Prostate gland (tissue), 2 donors: ENCODE results near the gene SAXO2. TPM values are rescaled to one million over a fixed set of nuclear protein-coding genes. Genes with fewer than 3 reads are reported as not detected.
"Not testable (repeated sequence)": the region's sequence is repeated elsewhere in the genome, so short reads cannot be mapped to it uniquely, and the experiment has no call there.

Source experiments
- DNase-seq: peaks from one replicate; pipeline ENCODE4 v3.0.0-alpha.2; 2019; ENCODE audit warnings: low spot score
- H3K27ac ChIP-seq, 2 donors: fragments of 200-600 bp; sonication (generic); 2 replicates each; pipeline ENCODE4 v1.5.1; 2017 to 2019
- H3K27me3 ChIP-seq: fragments of 200-600 bp; sonication (generic); replicated peaks from 2 replicates; pipeline ENCODE4 v1.5.1; 2019; ENCODE audit not compliant: insufficient read depth
- H3K36me3 ChIP-seq, 2 donors: fragments of 200-600 bp; sonication (generic); 1 replicate in 1 of 2; 2 replicates in 1 of 2; pipeline versions ENCODE4 v1.5.1 to v1.8.1; 2017 to 2019
- H3K4me1 ChIP-seq: fragments of 200-600 bp; sonication (generic); replicated peaks from 2 replicates; pipeline ENCODE4 v1.5.1; 2019
- H3K4me3 ChIP-seq, 2 donors: fragments of 200-600 bp; sonication (generic); 2 replicates each; pipeline ENCODE4 v1.5.1; 2017 to 2019
- H3K9me3 ChIP-seq: fragments of 200-600 bp; sonication (generic); 2 replicates; pipeline ENCODE4 v1.5.1; 2017
- CTCF ChIP-seq, 4 experiments: fragments of 200-600 bp in 2 of 4; fragments of 450-650 bp in 2 of 4; sonication (generic) in 2 of 4; IDR thresholded peaks; 1 replicate in 3 of 4; 2 replicates in 1 of 4; pipeline ENCODE4 v1.5.1; 2016 to 2019; ENCODE audit warnings: antibody characterized with exemption in 4 of 4, mild to moderate bottlenecking in 2 of 4, moderate library complexity in 2 of 4
- POLR2A ChIP-seq: fragments of 450-650 bp; IDR thresholded peaks from one replicate; pipeline ENCODE4 v1.6.1; 2016; ENCODE audit warnings: antibody characterized with exemption, mild to moderate bottlenecking
- POLR2AphosphoS5 ChIP-seq: sonication (generic); formaldehyde crosslinking; IDR thresholded peaks from one replicate; pipeline ENCODE4 v1.6.1; 2017; ENCODE audit warnings: antibody characterized with exemption
- WGBS: methylation state at CpG from one replicate; pipeline ENCODE4 v1.1.5; 2018; 5-methylcytosine and 5-hydroxymethylcytosine counted together
- intact Hi-C: fragments of 100-400 bp; cut with DNase I; formaldehyde crosslinking; loops from one replicate; pipeline ENCODE4 v1.14.2; 2022
- total RNA-seq, 2 donors: library from RNA; depleted of rRNA; stranded (reverse); fragments of >200 nt; gene quantifications; one replicate each; pipeline ENCODE4 v1.1.0, GENCODE V29; 2016

Gene SAXO2
- total RNA-seq, 2 donors from 2014 or later = 4.0 to 4.3 TPM

DNA sequence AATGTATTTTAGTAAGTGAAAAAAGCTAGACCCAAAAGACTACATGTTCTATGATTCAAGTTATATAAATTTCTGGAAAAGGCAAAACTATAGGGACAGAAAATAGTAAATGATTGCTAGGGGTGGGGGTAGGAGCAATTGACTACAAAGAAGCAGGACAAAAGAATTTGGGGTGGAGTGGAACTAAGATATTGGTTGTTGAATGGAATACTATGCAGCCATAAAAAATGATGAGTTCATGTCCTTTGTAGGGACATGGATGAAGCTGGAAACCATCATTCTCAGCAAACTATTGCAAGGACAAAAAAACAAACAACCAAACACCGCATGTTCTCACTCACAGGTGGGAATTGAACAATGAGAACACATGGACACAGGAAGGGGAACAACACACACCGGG, 25.6 kb downstream of the SAXO2 start:
- intact Hi-C loops, H3K36me3 ChIP-seq: not testable (repeated sequence)
- WGBS = 93% methylated on average over 2 of the region's 2 CpGs

GRCh38 chr15:82292271-82292670, 29.7 kb downstream of the SAXO2 start:
- H3K36me3 ChIP-seq = no peaks in the 10 kb centered on the region
- H3K9me3 ChIP-seq = no peaks in the 10 kb centered on the region
- whole genome bisulfite sequencing = 92% methylated on average over 5 of the region's 5 CpGs
- no peaks in the 10 kb centered on the region for H3K4me1 ChIP-seq
- H3K27me3 ChIP-seq = no peaks in the 10 kb centered on the region
- intact Hi-C loops = no loop called here
- no peak overlapping the region for H3K4me3 ChIP-seq
- DNase-seq = no peak
- H3K27ac ChIP-seq = no peak overlapping the region
- TF ChIP-seq CTCF (IDR thresholded peaks at IDR 0.05) = no peak
- no peak for TF ChIP-seq POLR2AphosphoS5
- TF ChIP-seq POLR2A = no peak

More for the DNA sequence above, 25.6 kb downstream of the SAXO2 start:
- H3K9me3 ChIP-seq, H3K27me3 ChIP-seq, H3K4me3 ChIP-seq, H3K27ac ChIP-seq, H3K4me1 ChIP-seq, DNase-seq: not testable (repeated sequence)

- H3K4me3 ChIP-seq = no peak overlapping the region
- no peaks in the 10 kb centered on the region for H3K27me3 ChIP-seq
- H3K36me3 ChIP-seq = no peaks in the 10 kb centered on the region
- intact Hi-C loops = no loop called here
- H3K4me1 ChIP-seq = no peaks in the 10 kb centered on the region
- DNase-seq = no peak
- no peak for TF ChIP-seq POLR2A
- TF ChIP-seq POLR2AphosphoS5 = no peak
- no peak for TF ChIP-seq CTCF (IDR thresholded peaks at IDR 0.05)
- no peaks in the 10 kb centered on the region for H3K9me3 ChIP-seq
- 74% methylated on average over 11 of the region's 11 CpGs for WGBS
- no peak overlapping the region for H3K27ac ChIP-seq
Observed at GRCh38 chr15:82294061-82294690, 31.6 kb downstream of the SAXO2 start.

GRCh38 chr15:82297546-82297945, 34.9 kb downstream of the SAXO2 start:
- H3K27ac ChIP-seq = no peak overlapping the region
- DNase-seq = no peak
- 98% methylated on average over 5 of the region's 5 CpGs for WGBS

DNA sequence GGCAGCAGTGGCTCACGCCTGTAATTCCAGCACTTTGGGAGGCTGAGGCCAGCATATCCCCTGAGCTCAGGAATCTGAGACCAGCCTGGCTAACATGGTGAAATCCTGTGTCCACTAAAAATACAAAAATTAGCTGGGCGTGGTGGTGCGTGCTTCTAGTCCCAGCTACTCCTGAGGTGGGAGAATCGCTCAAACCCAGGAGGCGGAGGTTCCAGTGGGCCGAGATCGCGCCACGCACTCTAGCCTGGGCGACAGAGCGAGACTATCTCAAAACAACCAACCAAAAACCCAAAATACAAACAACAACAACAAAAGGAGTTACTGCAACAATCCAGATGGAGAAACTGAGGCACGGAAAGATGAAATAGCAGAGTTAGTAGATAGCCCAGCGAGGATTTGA, 35.4 kb downstream of the SAXO2 start:
- intact Hi-C loops = no loop called here
- WGBS = 95% methylated on average over 13 of the region's 13 CpGs
- no peak overlapping the region for H3K4me3 ChIP-seq
- H3K27me3 ChIP-seq = no peaks in the 10 kb centered on the region
- TF ChIP-seq POLR2AphosphoS5 (no peak), POLR2A (no peak), CTCF (IDR thresholded peaks at IDR 0.05) (no peak)
- no peak for DNase-seq
- H3K36me3 ChIP-seq = no peaks in the 10 kb centered on the region
- no peaks in the 10 kb centered on the region for H3K4me1 ChIP-seq
- no peaks in the 10 kb centered on the region for H3K9me3 ChIP-seq
- H3K27ac ChIP-seq = no peak overlapping the region

More at GRCh38 chr15:82297546-82297945, 34.9 kb downstream of the SAXO2 start:
- Histone ChIP-seq H3K36me3 (no peaks in the 10 kb centered on the region), H3K4me1 (no peaks in the 10 kb centered on the region), H3K9me3 (no peaks in the 10 kb centered on the region), H3K27me3 (no peaks in the 10 kb centered on the region), H3K4me3 (no peak overlapping the region)
- TF ChIP-seq CTCF (IDR thresholded peaks at IDR 0.05) = no peak
- intact Hi-C loops = no loop called here
